Measurements from ENCODE around the gene HP1BP3.
"Not testable (repeated sequence)": the region's sequence is repeated elsewhere in the genome, so short reads cannot be mapped to it uniquely, and the experiment has no call there.

Gene HP1BP3

DNA sequence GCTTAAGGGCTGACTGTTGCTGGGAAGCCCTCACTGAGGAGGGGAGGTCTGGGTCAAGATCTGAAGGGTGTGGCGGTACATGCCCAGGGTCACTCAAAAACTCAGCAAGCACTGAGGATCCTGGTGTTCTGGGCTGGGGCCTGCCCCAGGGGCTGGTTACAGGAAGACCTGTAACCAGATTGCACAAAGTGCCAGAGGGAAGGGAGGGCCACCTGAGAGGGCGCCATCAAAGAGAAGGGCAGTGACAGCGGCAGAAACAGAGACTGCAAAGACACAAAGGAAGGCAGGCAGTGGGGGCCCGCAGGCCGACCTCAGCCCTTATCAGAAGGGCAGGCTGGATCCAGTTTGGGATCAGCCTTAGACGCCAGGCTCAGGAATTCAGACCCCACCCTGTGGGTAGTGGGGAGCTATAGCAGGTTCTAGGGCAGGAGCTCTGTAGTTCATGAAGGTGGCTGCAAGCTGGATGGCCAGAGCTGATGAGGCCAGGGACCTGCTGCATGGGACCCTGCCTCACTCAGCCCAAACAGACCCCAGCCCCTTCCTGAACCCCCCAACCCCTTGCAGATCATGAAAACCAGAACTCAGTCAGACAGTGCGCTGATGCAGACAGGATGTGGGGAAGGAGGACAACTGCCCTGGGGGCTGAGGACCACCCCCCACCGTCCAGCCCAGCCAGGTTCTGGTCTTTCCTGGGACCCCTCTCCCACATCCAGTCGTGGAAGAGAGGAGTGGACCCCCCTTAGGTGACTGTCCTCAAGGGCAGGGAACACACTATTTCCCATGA lies 58.5 kb downstream of the HP1BP3 start:
- no peak for DNase-seq (ENCODE audit: low read depth in 2 of 2, low spot score in 1 of 2)

DNA sequence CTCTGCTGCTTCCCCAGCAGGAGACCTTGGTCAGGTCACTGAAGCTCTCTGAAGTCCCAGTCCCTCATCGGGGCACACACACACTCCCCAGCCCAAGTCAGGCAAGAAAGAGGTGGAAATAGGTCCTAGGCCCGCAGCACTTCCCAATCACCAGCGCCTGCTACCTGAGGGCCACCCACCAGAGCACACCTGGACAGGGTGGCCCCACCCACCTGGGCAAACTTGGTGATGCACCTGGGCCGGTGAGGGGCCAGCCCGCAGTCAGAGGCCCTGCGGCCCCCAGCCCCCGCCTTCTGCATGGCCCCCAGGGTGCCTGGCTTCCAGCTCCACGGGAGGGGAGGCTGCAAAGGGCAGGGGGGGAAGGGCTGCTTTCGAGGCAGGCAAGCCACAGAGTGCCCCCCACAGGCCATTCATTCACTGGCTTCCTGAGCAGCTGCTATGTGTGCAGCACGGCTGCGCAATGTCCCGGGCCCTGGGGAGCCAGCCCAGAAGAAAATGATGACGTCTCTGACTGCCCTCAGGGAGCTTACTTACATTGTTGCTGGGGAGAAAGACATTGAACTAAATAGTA lies 59.3 kb downstream of the HP1BP3 start:
- DNase-seq (ENCODE audit: low read depth in 2 of 2, low spot score in 1 of 2) = no peak

DNA sequence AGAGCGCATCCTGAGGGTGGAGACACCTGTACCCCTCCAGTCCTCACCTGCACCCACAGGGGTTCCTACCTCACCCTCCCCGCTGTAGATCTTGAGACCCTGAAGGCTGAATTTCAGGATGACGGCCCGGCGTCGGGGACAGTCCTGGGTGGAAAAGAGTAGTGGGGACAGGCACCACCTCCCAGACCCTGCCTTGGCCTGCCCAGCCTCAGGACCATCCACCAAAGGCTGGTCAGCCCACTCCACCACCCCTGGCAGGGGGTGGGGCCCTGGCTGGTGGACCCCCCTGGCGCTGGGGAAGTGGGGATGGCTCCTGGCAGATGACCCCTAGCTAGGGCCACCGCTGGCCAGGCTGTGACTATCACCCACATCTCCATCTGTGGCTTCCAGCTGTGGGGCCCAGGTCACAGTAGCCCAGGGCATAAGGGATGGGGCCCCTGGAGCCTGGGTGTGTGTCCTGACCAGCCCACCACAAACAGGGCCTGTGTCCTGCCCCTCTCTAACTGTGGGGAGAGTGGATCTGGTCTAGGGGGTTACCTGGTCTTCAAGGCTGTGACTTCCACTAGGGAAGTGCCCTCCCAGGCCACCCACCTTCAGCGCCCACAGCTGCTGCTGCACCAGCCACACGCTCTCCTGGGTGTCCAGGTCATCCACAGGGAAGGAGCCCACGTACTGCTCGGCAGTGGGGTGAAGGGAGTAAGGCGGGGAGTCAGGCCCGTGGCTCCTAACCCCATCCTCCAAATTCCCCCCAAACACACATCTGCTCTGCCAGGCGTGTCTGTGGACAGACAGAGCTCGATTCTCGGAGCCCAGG lies 60.0 kb downstream of the HP1BP3 start:
- DNase-seq (ENCODE audit: low read depth in 2 of 2, low spot score in 1 of 2) = no peak

DNA sequence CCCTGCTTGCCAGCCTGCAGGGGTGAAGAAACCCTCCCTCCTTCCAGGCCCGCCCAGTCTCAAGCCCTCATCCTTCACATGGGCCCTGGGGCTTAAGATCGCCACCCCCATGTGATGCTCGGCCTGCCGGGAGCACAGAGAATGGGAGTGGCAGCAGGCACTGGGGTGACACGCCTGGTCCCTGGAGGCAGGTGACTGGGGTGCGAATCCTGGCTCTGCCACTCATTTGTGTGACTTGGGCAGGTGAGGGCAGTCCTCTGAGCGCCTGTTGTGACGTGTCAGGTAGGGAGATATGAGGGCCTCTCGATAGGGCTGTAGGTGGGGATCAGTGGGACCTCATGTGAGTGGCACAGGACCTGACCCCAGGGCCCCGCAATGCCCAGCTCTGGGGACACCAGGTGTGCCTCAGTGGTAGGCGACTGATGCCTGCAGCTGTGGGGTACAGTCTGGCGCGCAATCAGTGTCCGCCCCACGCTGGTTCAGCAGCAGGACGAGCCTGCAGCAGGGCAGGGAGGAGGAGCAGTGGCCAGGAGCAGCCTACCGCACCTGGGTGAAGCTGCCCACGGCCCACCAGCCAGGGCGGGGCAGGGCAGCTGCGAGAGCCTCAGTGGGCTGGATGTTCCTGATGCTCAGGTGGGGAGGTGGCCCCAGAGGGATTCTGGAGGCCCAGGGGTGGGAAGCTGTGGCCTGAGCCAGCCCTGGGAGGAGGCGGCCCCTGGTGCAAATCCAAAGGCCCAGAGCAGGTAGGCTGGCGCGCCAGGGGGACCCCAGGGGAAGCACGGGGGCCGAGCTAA lies 60.8 kb downstream of the HP1BP3 start:
- DNase-seq (ENCODE audit: low read depth in 2 of 2, low spot score in 1 of 2) = no peak

DNA sequence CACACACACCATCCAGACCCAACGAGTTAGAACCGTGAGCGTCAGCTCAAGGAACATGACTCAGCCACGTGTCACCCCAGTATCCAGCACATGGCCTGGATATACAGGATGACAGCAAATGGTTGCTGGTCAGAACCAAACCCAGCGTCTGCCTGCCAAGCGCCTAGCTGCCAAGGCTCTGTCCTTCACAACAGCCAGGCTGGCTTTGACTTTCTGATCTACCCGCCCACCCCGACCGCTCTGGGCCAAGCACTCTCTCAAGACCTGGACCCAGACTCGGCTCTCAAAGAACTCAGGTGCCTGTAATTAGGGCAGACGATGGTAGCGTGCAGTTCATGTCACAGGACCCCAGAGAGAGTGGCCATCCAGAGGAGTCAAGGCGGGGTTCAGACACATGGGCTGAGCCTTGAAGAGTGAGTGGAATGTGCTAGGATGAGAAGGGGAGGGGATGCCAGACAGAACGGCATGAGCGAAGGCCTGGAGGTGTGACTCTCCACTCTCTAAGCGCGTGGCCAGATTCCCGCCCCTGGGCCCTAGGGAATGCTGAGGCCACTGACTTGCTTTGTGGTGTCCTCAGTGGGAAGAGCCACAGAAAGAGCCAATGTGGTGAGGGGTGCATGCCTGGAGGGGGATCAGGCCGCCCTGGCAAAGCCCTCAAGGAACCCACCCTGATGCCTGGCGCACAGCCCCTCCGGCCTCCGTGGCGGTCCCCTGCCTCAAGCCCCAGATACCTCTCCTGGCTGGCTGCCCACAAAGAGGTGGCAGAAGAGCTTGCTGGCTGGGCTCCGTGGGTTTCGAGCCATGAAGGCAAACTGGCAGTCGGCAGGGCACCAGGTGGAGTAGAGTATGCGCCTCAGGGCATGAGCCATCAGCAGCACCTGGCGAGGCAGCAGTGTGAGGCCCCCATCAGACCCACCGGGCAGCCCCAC lies 61.7 kb downstream of the HP1BP3 start:
- no peak for DNase-seq (ENCODE audit: low read depth in 2 of 2, low spot score in 1 of 2)

DNA sequence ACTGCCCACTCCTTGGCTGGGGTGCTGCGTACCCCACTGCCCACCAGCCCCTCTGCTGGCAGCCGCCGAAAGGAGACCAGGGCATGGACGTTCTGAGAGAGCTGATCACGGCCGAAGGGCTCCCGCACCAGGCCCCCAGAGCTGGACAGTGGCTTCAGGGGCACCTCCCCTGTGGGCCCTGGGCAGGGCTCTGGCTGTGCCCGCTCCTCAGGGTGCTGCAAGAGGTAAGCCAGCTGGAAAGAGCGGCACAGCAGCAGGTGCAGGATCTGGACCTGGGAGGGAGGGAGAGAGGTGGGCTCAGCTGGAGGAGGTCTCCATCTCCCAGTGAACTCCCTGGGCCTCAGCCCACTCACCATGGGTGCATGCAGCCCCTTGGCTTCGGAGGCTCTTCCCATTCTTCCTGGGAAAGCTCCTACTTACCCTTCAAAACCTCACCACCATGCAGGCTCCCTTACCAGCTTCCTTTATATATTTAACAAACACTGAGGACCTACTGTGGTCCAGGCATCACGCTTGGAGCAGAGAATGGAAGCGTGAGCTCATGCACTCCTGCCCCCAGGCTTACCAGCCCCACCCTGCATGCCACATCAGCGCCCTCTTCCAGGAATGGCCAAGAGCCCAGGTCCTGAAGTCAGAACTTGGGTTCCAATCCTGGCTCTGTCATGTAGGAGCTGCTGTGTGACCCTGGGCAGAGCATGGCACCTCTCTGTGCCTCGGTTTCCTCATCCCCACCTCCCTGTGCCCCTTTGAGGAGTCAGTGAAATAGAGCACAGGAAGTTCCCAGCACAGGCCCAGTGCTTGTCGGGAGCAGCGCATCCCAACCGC lies 62.5 kb downstream of the HP1BP3 start:
- DNase-seq (ENCODE audit: low read depth in 2 of 2, low spot score in 1 of 2) = no peak

DNA sequence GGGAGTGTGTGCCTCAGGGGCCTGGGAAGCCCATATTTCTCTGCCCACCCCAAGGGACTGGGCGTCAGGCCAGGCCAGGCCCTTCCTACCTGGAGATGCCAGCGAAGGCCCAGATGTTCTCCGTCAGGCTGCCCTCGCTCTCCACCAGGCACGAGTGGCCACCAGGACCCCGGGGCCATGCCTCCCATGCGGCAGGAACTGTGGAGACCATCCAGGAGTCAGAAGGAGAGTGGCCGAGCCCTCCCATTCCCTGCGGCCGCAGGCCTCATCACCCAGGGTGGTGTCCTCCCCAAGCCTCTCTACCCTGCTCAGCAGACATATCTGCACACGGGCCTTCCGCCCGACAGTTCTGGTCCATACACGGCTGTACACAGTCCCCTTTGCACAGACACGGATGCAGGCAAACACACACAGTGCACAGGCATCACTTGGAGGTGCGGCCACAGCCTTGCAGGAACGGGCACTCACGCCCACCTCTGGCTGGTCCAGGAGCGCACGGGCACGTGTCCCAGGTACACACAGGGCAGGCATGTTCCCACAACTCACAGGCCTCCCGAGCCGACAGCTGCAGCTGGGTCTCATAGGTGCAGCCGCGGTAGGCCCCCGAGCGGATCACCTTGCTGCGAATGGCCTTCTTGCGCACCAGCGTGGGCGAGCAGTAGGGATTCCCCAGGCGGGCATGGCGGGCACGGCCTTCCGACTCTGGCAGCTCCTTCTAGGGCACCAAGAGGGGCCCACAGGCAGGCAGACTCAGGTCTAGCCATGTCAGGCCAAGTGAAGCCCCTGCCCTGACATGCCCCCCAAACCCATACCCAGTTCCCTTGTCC lies 63.4 kb downstream of the HP1BP3 start:
- no peak for DNase-seq (ENCODE audit: low read depth in 2 of 2, low spot score in 1 of 2)

DNA sequence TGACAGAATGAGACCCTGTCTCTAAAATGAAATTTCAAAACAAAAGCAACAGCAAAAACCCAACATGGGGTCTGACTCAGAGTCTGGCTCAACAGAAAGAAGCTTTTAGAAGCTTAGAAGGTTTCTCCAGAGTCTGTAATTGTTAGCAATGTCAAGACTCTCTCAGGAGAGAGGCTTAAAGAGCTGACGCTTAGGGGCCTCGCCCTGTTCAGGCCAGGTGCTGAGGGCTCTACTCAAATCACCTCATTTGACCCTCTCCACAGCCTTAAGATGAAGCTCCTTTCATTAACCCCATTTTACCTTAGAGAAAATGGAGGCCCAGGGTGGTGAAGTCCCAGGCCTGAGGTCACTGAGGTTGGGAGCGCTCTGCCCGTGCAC lies 64.0 kb downstream of the HP1BP3 start:
- no peak for DNase-seq (ENCODE audit: low read depth in 2 of 2, low spot score in 1 of 2)

DNA sequence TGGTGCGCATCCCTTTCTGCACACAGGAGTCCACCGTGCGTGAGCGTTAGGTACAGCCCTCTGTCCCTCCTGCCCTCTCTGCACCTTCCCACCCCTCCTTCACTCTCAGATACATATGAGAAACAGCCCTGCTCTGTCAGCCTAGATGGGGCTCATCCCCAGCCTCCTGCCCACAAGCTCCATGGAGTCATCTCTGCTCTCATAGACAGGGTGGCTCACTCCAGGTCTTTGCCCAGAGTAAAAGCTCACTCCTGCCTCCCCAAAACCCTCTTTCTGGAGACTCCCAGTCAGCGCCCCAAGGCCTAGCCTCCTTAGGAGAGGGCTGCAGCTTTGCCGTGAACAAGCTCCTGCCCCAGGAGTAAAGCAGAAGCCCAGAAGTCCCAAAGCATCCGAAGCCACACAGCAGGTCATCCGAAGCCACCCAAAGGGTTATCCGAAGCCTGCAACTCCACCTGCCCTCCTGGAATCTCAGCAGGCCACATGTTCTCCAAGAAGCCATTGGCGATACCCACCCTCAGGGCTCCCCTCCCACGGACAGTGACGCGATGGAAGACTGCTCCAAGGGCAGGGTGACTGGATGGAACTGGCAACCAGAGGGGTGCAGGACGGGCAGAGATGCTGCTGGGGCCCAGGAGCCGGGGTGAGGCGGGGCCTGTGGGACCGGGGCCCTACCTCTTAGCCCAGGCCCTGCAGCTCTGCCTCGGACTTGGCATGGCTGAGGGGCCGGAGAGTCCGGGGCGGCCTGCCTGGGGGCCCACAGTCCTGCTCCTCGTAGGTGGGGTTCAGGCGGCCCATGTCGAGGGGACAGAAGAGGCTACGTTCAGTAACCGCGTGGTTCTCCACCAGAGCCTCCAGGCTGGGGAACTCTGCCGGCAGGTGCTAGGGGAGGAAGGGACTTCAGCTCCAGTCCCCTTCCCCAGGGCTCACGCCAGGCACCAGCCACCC lies 65.7 kb downstream of the HP1BP3 start:
- no peak for DNase-seq (ENCODE audit: low read depth in 2 of 2, low spot score in 1 of 2)

DNA sequence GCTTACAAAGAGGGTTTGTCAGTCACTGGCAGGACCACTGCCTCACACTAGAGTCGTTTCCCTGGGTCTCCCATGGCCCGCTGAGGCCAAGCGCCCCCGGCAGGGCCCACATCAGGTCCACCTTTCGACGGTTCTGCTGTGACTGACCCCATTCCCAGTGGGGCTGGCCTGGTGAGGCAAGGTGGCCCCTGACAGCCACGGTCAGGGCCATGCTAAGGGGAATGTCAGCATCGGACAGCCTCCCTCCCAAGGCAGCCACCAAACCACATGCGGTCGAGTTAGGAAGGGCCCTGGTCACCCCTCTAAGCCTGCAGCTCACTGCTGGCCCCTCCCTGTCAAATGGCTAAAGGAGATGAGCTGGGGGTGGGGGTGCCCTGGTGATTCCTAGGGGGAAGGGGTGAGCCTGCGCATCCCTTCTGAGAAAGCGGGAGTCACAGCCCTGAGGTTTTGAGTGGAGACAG lies 66.4 kb downstream of the HP1BP3 start:
- DNase-seq (ENCODE audit: low read depth in 2 of 2, low spot score in 1 of 2) = no peak

DNA sequence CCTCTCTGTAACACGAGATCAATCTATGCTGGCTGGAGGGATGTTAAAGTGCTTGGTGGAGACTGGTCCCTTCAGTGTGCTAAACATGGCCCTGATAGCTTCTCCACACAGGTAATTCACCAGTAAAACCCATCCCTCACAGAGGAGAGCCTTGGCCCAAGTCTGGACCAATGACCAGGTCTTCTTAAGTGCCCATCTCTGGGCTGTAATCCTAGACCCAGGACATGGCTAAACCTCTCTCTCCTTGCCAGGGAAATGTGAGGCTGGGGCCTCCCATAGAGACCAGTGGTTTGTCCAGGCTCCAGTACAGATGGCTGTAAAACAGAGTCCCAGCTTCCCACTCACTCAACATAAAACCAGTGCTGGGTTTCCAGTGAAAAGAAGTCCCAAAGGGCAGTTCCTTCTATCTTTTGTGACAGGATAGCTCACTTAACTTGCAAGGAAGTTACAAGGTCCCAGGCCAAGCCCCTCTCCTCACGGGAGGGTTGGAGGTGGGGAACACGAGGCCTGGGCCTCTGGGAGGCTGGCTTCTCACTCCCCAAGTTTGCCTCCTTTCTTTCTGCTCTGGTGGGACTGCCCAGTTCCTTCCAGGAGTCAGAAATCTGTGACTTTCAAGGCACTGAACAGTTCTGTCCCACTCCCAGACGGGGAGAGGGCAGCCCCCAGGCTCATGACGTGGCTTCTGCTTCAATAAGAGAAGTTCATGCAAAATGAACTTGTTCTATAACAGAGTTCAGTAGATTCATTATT lies 67.1 kb downstream of the HP1BP3 start:
- DNase-seq (ENCODE audit: low read depth in 2 of 2, low spot score in 1 of 2) = no peak

DNA sequence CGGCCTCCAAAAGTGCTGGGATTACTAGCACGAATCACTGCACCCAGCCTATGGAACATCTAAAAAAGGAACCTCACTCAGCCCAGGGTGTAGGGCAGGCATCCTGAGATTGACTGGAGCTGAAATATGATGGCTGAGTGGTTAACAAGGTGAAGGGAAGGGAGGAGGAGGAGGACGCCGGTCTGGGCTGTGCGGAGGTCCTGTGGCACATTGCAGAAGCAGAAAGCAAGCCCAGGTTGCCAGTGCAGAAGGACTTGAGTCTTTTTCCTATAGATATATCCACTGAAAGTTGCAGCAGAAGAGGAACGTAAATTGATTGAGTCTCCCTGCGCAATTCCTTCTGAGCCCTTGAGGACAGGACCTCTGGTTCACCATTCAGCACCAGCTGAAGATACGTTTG lies 67.8 kb downstream of the HP1BP3 start:
- DNase-seq (ENCODE audit: low read depth in 2 of 2, low spot score in 1 of 2) = no peak

DNA sequence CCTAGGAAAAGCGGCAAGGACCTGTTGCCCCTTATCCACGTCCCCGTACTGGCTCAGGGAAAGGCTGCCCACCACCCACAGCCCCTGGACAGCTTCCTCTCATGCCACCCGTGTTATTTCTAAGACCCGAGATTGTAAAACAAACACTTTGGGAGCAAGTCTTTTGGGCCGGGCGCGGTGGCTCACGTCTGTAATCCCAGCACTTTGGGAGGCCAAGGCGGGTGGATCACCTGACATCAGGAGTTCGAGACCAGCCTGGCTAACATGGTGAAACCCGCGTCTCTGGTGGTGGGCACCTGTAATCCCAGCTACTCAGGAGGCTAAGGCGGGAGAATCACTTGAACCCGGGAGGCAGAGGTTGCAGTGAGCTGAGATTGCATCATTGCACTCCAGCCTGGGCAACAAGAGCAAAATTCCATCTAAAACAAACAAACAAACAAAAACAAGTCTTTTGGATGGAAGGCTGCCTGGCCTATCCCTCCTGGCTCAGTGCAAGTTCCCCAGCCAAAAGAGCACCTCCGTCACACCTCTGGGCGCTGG lies 68.7 kb downstream of the HP1BP3 start:
- not testable (repeated sequence) for DNase-seq (ENCODE audit: low read depth in 2 of 2, low spot score in 1 of 2)

DNA sequence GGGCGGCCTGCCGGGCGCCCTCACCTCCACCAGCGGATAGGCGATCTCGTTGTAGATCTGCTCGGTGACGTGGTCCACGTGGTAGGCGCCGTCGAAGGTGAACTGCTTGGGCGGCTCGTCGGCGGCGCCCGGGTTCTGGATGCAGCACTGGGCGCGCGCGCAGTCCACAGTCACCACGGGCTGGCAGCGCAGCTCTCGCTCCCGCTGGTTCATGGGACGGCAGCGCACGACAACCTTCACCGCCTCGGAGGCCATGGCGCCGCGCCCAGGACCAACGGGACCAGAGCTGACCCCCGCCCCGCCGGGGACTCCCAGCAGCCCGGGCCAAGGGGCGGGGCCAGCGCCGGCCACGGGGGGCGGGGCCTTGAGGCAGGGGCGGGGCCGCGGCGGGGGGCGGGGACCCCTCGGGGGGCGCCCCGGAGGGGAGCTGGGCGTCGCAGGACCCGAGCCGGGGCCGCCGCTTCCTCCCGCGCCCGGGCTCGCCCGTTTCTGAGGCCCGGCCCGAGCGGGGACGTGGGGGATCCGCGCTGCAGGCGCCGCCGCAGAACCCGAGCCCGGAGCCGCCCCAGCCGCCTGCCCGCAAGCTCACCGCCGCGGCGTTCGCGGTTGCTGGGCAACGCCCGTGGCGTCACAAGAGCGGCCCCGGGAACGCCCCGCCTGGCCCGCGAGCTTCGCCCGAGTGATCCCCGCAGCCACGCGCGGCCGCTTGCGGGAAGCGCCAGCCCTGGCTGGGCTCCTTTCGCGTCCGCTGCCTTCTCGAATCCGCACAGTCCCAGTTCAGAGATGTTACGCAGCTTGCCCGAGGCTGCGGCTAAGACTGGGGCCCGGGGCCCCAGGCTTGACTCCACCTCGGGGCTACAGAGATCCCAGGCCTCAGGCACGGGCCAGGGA lies 69.4 kb downstream of the HP1BP3 start, which contains the start of gene KIF17:
TSS of gene KIF17 (minus strand) at position 556 of the 891 bp plus-strand sequence. CDS start at position 255, 301 bp downstream.
- peak in 1 of 2 donors; percentile 35 for DNase-seq (ENCODE audit: low read depth in 2 of 2, low spot score in 1 of 2)

DNA sequence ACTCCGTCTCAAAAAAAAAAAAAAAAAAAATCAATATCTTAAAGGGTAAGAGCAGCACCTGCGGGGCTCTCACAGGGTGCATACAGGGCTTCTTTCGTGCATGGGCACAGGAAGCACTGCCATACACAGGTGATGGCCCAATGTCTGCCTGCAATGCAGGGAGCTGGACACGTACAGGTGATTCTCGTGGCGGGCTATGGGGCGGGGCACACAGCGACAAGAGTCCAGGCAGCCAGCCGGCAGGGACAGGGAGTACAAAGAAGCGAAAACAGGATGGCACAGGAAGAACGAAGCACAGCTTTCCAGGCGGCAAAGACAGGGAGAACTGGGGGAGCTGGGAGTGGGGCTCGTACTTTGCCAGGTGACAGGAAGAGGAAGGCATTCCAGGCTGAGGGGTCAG lies 70.9 kb downstream of the HP1BP3 start:
- no peak for DNase-seq (ENCODE audit: low read depth in 2 of 2, low spot score in 1 of 2)

All from stimulated activated CD8-positive, alpha-beta memory T cell treated with anti-CD3 and anti-CD28 coated beads, Interleukin-4, amount 100 ng/mL, for 4 hours (primary cell).